ENCODE results near the gene UGT1A4. TPM values are rescaled to one million over a fixed set of nuclear protein-coding genes. Genes with fewer than 3 reads are reported as not detected.
"Not testable (repeated sequence)": the region's sequence is repeated elsewhere in the genome, so short reads cannot be mapped to it uniquely, and the experiment has no call there.

The UGT1A4 gene
- total RNA-seq, 1 experiment from 2014 or later, result not detected

DNA sequence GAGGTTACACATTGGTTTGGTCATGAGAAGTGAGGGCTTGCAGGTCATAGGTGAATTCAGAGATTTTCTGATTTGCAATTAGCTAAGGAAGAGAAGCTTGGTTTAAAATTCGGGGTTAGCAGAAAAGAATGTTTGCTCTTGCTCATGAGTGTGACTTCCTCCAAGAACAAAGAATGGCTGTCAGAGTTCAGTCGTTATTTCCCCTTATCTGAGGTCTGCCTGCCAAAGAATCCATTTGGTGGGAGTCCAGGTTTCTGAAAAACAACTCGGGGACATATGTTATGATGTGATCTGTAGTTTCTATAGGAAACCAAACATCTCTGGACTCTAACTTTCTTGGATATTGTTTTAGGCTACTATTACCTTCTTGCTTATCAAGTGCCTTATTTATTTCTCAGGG lies 29.0 kb upstream of the UGT1A4 start:
- no peaks in the 10 kb centered on the region for H3K27me3 ChIP-seq (ENCODE audit: control insufficient read depth, insufficient read depth, low read length)
- no peak overlapping the region for H3K4me3 ChIP-seq (ENCODE audit: insufficient read depth, low read depth, low read length)
- no peak for DNase-seq
- H3K36me3 ChIP-seq (replicated peaks; ENCODE audit: control insufficient read depth, insufficient read depth, low read length), result no peaks in the 10 kb centered on the region

GRCh38 chr2:233690444-233690843 lies 28.1 kb upstream of the UGT1A4 start:
- H3K36me3 ChIP-seq (replicated peaks; ENCODE audit: control insufficient read depth, insufficient read depth, low read length), result no peaks in the 10 kb centered on the region
- DNase-seq, result no peak
- H3K4me3 ChIP-seq (ENCODE audit: insufficient read depth, low read depth, low read length), result no peak overlapping the region
- no peaks in the 10 kb centered on the region for H3K27me3 ChIP-seq (ENCODE audit: control insufficient read depth, insufficient read depth, low read length)

DNA sequence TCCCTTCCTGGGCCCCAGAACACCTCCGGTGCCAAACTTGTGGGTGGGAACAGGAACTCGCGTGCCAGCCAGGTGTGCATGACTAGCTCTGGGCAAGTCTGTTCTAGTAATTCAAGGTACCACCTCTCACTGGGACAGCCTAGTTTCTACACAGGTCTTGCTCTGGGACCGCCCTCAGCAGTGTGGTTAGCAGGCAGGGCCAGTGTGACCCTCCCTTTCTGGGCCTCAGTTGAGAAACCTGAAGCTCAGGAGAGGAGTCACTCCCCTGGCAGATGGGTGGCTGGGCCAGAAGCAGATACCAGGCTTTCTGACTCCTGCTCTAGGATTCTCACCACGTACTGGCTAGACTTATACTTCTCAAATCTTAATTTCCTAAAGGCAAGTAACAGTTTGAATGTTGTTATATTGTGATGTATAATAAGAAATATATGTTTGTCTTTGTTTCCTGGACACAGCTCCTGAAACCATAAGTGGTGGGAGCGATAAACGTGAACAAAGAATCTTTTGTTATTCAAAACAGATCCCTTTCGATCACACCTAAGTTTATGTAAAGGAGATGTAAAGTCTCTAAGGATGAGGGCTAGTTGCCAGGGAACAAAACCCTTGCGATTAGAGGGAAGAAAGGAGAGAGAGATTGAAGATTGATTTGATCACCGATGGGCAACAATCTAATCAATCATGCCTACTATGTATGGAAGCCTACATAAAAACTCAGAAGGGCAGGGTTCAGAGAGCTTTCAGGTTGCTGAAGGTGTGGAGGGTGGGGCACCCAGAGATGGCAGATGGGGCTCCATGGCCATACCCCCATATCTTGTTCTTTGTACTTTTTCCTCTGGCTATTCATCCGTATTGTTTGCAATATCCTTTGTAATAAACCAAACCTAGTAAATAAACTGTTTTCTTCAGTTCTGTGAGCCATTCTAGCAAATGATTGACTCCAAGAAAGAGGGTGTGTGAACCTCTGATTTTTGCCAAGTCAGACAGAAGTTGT lies 26.8 kb upstream of the UGT1A4 start:
- H3K4me3 ChIP-seq (ENCODE audit: insufficient read depth, low read depth, low read length), result no peak overlapping the region
- no peak for DNase-seq
- H3K27me3 ChIP-seq (ENCODE audit: control insufficient read depth, insufficient read depth, low read length), result no peaks in the 10 kb centered on the region
- H3K36me3 ChIP-seq (replicated peaks; ENCODE audit: control insufficient read depth, insufficient read depth, low read length), result no peaks in the 10 kb centered on the region

GRCh38 chr2:233692648-233693047 lies 25.9 kb upstream of the UGT1A4 start, which contains the start of gene UGT1A6:
TSS of gene UGT1A6 (plus strand) at chr2:233692890. CDS start at chr2:233693005, 115 bp downstream.
- H3K27me3 ChIP-seq (ENCODE audit: control insufficient read depth, insufficient read depth, low read length), result no peaks in the 10 kb centered on the region
- DNase-seq, result no peak
- no peaks in the 10 kb centered on the region for H3K36me3 ChIP-seq (replicated peaks; ENCODE audit: control insufficient read depth, insufficient read depth, low read length)
- no peak within 1 kb of the TSS for H3K4me3 ChIP-seq (ENCODE audit: insufficient read depth, low read depth, low read length)

DNA sequence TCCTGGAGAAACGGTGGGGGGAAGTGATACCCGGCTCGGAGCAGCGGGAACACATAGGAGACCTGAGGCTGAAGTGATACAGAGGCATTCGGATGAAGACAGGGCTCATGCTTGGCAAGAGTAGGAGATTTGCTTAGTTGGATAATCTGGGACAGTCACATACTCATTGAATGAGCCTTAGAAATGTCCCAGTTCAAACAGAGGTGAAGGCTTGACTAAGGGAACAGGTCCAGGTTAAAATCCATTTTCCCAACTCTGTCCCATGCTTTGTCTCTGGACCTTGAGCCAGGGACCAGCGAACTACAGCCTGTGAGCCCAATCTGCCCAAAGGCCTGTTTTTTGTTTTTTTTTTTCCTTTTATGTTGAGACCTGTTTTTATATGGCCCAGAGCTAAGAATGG lies 24.6 kb upstream of the UGT1A4 start:
- no peak for DNase-seq
- Histone ChIP-seq H3K27me3 (ENCODE audit: control insufficient read depth, insufficient read depth, low read length) (no peaks in the 10 kb centered on the region), H3K4me3 (ENCODE audit: insufficient read depth, low read depth, low read length) (no peak overlapping the region), H3K36me3 (replicated peaks; ENCODE audit: control insufficient read depth, insufficient read depth, low read length) (no peaks in the 10 kb centered on the region)

- H3K27me3 ChIP-seq (ENCODE audit: control insufficient read depth, insufficient read depth, low read length), result no peaks in the 10 kb centered on the region
- no peak overlapping the region for H3K4me3 ChIP-seq (ENCODE audit: insufficient read depth, low read depth, low read length)
- no peaks in the 10 kb centered on the region for H3K36me3 ChIP-seq (replicated peaks; ENCODE audit: control insufficient read depth, insufficient read depth, low read length)
- DNase-seq, result no peak
Measured at GRCh38 chr2:233698740-233699139, 19.8 kb upstream of the UGT1A4 start.

DNA sequence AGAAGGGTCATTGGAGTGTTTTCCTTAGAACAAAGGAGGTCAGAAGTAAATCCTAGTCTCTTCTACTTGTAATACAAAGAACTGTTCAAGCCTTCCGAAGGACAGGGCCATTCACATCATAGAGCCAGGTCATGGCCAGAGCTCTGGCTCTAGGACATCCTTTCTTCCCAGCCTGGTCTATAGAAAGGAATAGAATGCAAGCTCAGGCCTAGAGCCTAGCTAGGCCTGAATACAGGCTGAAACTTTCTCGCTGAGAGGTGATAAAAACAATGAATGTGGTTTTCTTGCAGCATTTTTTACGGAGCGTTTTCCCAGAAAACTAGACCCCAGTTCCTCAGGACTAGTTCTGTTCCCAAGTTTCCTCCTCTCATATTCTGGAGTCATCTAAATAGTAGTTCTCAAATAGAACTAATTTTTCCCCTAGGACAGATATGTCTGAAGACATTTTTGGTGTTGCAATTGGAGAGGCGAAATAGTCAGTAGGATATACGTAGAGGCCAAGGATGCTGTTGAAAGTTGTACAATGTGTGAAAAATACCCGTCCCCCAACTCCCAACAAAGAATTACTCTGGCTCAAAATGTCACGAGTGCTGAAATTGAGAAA lies 19.0 kb upstream of the UGT1A4 start:
- Histone ChIP-seq H3K36me3 (replicated peaks; ENCODE audit: control insufficient read depth, insufficient read depth, low read length) (no peaks in the 10 kb centered on the region), H3K4me3 (ENCODE audit: insufficient read depth, low read depth, low read length) (no peak overlapping the region), H3K27me3 (ENCODE audit: control insufficient read depth, insufficient read depth, low read length) (no peaks in the 10 kb centered on the region)
- no peak for DNase-seq

GRCh38 chr2:233700028-233700635 lies 18.4 kb upstream of the UGT1A4 start:
- H3K36me3 ChIP-seq (replicated peaks; ENCODE audit: control insufficient read depth, insufficient read depth, low read length), result no peaks in the 10 kb centered on the region
- no peaks in the 10 kb centered on the region for H3K27me3 ChIP-seq (ENCODE audit: control insufficient read depth, insufficient read depth, low read length)
- no peak for DNase-seq
- no peak overlapping the region for H3K4me3 ChIP-seq (ENCODE audit: insufficient read depth, low read depth, low read length)

- H3K27me3 ChIP-seq (ENCODE audit: control insufficient read depth, insufficient read depth, low read length); H3K36me3 ChIP-seq (replicated peaks; ENCODE audit: control insufficient read depth, insufficient read depth, low read length); DNase-seq; H3K4me3 ChIP-seq (ENCODE audit: insufficient read depth, low read depth, low read length): not testable (repeated sequence)
Measured at GRCh38 chr2:233700842-233701241, 17.7 kb upstream of the UGT1A4 start.

GRCh38 chr2:233702238-233702637 lies 16.3 kb upstream of the UGT1A4 start:
- Histone ChIP-seq H3K27me3 (ENCODE audit: control insufficient read depth, insufficient read depth, low read length) (no peaks in the 10 kb centered on the region), H3K4me3 (ENCODE audit: insufficient read depth, low read depth, low read length) (no peak overlapping the region), H3K36me3 (replicated peaks; ENCODE audit: control insufficient read depth, insufficient read depth, low read length) (no peaks in the 10 kb centered on the region)
- no peak for DNase-seq

- no peaks in the 10 kb centered on the region for H3K27me3 ChIP-seq (ENCODE audit: control insufficient read depth, insufficient read depth, low read length)
- H3K36me3 ChIP-seq (replicated peaks; ENCODE audit: control insufficient read depth, insufficient read depth, low read length), result no peaks in the 10 kb centered on the region
- no peak for DNase-seq
- H3K4me3 ChIP-seq (ENCODE audit: insufficient read depth, low read depth, low read length), result no peak overlapping the region
Measured at GRCh38 chr2:233705911-233706506, 12.5 kb upstream of the UGT1A4 start.

DNA sequence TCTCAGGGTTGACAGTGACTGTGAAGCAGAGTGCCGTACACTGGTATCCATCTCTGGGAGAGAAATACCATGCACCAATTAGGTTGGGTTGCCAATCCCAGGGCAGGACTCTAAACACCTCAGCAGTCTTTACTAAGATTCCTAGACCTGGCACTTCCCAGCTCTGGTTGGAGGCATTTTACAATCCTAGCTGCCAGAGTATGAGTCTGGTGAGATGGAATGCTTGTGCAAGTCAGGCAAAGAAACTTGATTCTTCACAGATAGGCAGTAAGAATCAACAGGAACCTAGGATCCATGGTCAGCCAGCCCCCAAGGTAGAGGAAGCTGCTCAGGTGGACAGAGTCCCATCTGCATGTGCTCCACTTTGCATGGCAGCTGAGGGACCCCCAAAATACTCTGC lies 11.8 kb upstream of the UGT1A4 start:
- no peak for DNase-seq
- Histone ChIP-seq H3K36me3 (replicated peaks; ENCODE audit: control insufficient read depth, insufficient read depth, low read length) (no peaks in the 10 kb centered on the region), H3K4me3 (ENCODE audit: insufficient read depth, low read depth, low read length) (no peak overlapping the region), H3K27me3 (ENCODE audit: control insufficient read depth, insufficient read depth, low read length) (no peaks in the 10 kb centered on the region)

DNA sequence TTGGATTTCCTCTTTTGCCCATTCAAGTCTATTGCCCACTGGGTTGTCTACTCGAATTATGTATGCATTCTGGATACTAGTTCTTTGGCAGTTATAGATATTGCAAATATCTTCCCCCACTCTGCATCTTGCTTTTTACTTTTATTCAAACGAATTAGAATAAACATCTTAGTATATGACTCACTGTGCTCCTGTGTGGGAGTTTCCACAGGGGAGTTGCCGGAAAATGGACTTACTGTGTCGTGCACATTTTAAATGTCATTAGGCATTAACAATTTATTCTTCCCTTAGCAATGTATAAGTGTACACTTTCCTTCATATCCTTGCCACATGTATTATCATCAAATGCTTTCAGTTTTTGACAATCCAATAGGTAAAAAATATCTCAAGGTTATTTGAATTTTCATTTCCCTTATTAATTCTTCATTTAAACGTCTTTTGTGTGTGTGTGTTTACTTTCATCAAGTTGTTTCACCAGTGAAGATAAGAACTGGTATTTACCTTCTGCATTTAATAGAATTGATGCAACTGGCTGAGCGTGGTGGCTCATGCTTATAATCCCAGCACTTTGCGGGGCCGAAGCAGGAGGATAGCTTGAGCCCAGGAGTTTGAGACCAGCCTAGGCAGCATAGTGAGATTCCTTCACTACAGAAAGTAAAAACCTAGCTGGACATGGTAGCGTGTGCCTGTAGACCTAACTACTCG lies 10.4 kb upstream of the UGT1A4 start:
- Histone ChIP-seq H3K4me3 (ENCODE audit: insufficient read depth, low read depth, low read length) (no peak overlapping the region), H3K36me3 (replicated peaks; ENCODE audit: control insufficient read depth, insufficient read depth, low read length) (no peaks in the 10 kb centered on the region)
- no peak for DNase-seq

DNA sequence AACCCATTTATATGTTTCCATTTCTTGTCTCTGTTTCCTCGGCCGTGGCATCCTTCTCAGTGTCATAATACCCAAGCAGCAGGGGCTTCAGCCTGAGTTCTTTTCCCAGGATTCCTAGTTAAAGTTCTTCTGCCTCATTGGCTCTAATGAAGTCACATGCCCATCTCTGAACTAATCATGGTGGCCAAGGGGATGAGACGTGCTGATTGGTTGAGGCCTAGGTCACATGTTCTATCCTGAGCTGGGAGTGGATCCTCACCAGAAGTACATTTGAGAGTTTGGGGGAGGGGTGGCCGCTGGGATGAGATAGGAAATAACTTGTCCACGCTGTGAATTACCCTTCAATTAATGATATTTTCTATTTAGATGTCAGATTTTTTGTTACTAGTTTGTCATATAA lies 9.6 kb upstream of the UGT1A4 start:
- no peaks in the 10 kb centered on the region for H3K27me3 ChIP-seq (ENCODE audit: control insufficient read depth, insufficient read depth, low read length)
- no peaks in the 10 kb centered on the region for H3K36me3 ChIP-seq (replicated peaks; ENCODE audit: control insufficient read depth, insufficient read depth, low read length)
- no peak for DNase-seq
- H3K4me3 ChIP-seq (ENCODE audit: insufficient read depth, low read depth, low read length), result no peak overlapping the region

More for the DNA sequence above, 10.4 kb upstream of the UGT1A4 start:
- no peaks in the 10 kb centered on the region for H3K27me3 ChIP-seq (ENCODE audit: control insufficient read depth, insufficient read depth, low read length)

All from H7 (cell line).